MM.1S (cell line): ENCODE measurements around the gene RNASE8.

Source experiments
- DNase-seq: peaks from one replicate; pipeline ENCODE4 v3.0.0-alpha.2; 2015
- H2AFZ ChIP-seq: fragments of 300-600 bp; sonication (generic); 2 replicates; pipeline ENCODE4 v1.6.0; 2016; ENCODE audit warnings: antibody characterized with exemption, low read length
- H3F3A ChIP-seq: fragments of 300-600 bp; sonication (generic); 2 replicates; pipeline ENCODE4 v1.6.1; 2016; ENCODE audit warnings: mild to moderate bottlenecking, antibody characterized with exemption, low read length, moderate library complexity, mixed read lengths; ENCODE audit not compliant: insufficient read depth
- H3K27ac ChIP-seq: fragments of 300-600 bp; sonication (generic); 2 replicates; pipeline ENCODE4 v1.5.1; 2016; ENCODE audit warnings: mild to moderate bottlenecking, low read length
- H3K27me3 ChIP-seq: fragments of 300-600 bp; sonication (generic); replicated peaks from 2 replicates; pipeline ENCODE4 v1.6.0; 2016; ENCODE audit warnings: low read length; ENCODE audit not compliant: insufficient read depth
- H3K36me3 ChIP-seq: fragments of 300-600 bp; sonication (generic); replicated peaks from 2 replicates; pipeline ENCODE4 v1.6.1; 2016; ENCODE audit warnings: mild to moderate bottlenecking, low read length, mixed read lengths; ENCODE audit not compliant: insufficient read depth
- H3K4me1 ChIP-seq: fragments of 300-600 bp; sonication (generic); 2 replicates; pipeline ENCODE4 v1.6.1; 2016; ENCODE audit warnings: low read length, mixed read lengths
- H3K4me2 ChIP-seq: fragments of 300-600 bp; sonication (generic); 2 replicates; pipeline ENCODE4 v1.6.0; 2016; ENCODE audit warnings: low read depth, low read length
- H3K4me3 ChIP-seq: fragments of 300-600 bp; sonication (generic); 2 replicates; pipeline ENCODE4 v1.5.1; 2016; ENCODE audit warnings: low read length, mixed read lengths
- H3K79me2 ChIP-seq: fragments of 300-600 bp; sonication (generic); 2 replicates; pipeline ENCODE4 v1.6.1; 2016; ENCODE audit warnings: mixed run types, low read length, mixed read lengths
- H3K9ac ChIP-seq: fragments of 300-600 bp; sonication (generic); 2 replicates; pipeline ENCODE4 v1.6.1; 2016; ENCODE audit warnings: low read length, mixed read lengths
- H3K9me2 ChIP-seq: fragments of 300-600 bp; sonication (generic); replicated peaks from 2 replicates; pipeline ENCODE4 v1.6.1; 2016; ENCODE audit warnings: mild to moderate bottlenecking, low read length, mixed read lengths; ENCODE audit not compliant: insufficient read depth
- H3K9me3 ChIP-seq: fragments of 300-600 bp; sonication (generic); replicated peaks from 2 replicates; pipeline ENCODE4 v1.6.1; 2016; ENCODE audit warnings: mild to moderate bottlenecking, low read length, mixed read lengths; ENCODE audit not compliant: insufficient read depth
- H4K20me1 ChIP-seq: fragments of 300-600 bp; sonication (generic); 2 replicates; pipeline ENCODE4 v1.6.1; 2016; ENCODE audit warnings: mild to moderate bottlenecking, low read length, moderate library complexity, mixed read lengths; ENCODE audit not compliant: insufficient read depth
- CTCF ChIP-seq: fragments of 300-600 bp; sonication (generic); IDR thresholded peaks from 2 replicates; pipeline ENCODE4 v1.5.1; 2016; ENCODE audit warnings: antibody characterized with exemption, low read length, mixed read lengths
- EZH2 ChIP-seq: fragments of 300-600 bp; sonication (generic); optimal IDR thresholded peaks from 2 replicates; pipeline ENCODE3; 2017; ENCODE audit warnings: low read depth, mild to moderate bottlenecking, antibody characterized with exemption, low read length, mixed read lengths
- EZH2phosphoT487 ChIP-seq: fragments of 300-600 bp; sonication (generic); IDR thresholded peaks from 2 replicates; pipeline ENCODE4 v1.6.1; 2018; ENCODE audit warnings: antibody characterized with exemption, low read length

RNASE8 gene

GRCh38 chr14:21043387-21043973 is 14.1 kb upstream of the RNASE8 start:
- Histone ChIP-seq H3K9ac (no peak overlapping the region), H3K4me1 (no peaks in the 10 kb centered on the region), H3K4me2 (no peak overlapping the region), H3K9me2 (no peaks in the 10 kb centered on the region), H3K27ac (no peak overlapping the region), H3F3A (no peaks in the 10 kb centered on the region), H3K79me2 (no peaks in the 10 kb centered on the region), H4K20me1 (no peaks in the 10 kb centered on the region), H2AFZ (no peak overlapping the region), H3K4me3 (no peak overlapping the region), H3K36me3 (no peaks in the 10 kb centered on the region), H3K27me3 (no peaks in the 10 kb centered on the region), H3K9me3 (no peaks in the 10 kb centered on the region)
- TF ChIP-seq EZH2phosphoT487 (no peak), EZH2 (no peak), CTCF (no peak)
- DNase-seq, result no peak

- H3K27ac ChIP-seq, result no peak overlapping the region
Observed at GRCh38 chr14:21043974-21044618, 13.5 kb upstream of the RNASE8 start.

GRCh38 chr14:21047378-21047781 is 10.2 kb upstream of the RNASE8 start:
- Histone ChIP-seq H3K9me2 (no peaks in the 10 kb centered on the region), H3K4me3 (no peak overlapping the region), H3F3A (no peaks in the 10 kb centered on the region), H3K36me3 (no peaks in the 10 kb centered on the region), H3K9ac (no peak overlapping the region), H3K79me2 (no peaks in the 10 kb centered on the region), H3K27ac (no peak overlapping the region), H3K9me3 (no peaks in the 10 kb centered on the region), H3K4me1 (no peaks in the 10 kb centered on the region), H2AFZ (no peak overlapping the region), H4K20me1 (no peaks in the 10 kb centered on the region), H3K4me2 (no peak overlapping the region), H3K27me3 (no peaks in the 10 kb centered on the region)
- DNase-seq, result no peak
- TF ChIP-seq EZH2 (no peak), EZH2phosphoT487 (no peak), CTCF (no peak)

More at GRCh38 chr14:21043974-21044618, 13.5 kb upstream of the RNASE8 start:
- DNase-seq, result no peak
- Histone ChIP-seq H2AFZ (no peak overlapping the region), H3K9ac (no peak overlapping the region), H3K4me3 (no peak overlapping the region), H3K27me3 (no peaks in the 10 kb centered on the region), H3K36me3 (no peaks in the 10 kb centered on the region), H4K20me1 (no peaks in the 10 kb centered on the region), H3K79me2 (no peaks in the 10 kb centered on the region), H3F3A (no peaks in the 10 kb centered on the region), H3K4me2 (no peak overlapping the region), H3K4me1 (no peaks in the 10 kb centered on the region), H3K9me2 (no peaks in the 10 kb centered on the region), H3K9me3 (no peaks in the 10 kb centered on the region)
- TF ChIP-seq CTCF (no peak), EZH2phosphoT487 (no peak), EZH2 (no peak)
